ENCODE results near the gene NEDD4L. TPM values are rescaled to one million over a fixed set of nuclear protein-coding genes. Genes with fewer than 3 reads are reported as not detected.

NEDD4L gene
- total RNA-seq, 1 donor from 2014 or later: 32.6 TPM

DNA sequence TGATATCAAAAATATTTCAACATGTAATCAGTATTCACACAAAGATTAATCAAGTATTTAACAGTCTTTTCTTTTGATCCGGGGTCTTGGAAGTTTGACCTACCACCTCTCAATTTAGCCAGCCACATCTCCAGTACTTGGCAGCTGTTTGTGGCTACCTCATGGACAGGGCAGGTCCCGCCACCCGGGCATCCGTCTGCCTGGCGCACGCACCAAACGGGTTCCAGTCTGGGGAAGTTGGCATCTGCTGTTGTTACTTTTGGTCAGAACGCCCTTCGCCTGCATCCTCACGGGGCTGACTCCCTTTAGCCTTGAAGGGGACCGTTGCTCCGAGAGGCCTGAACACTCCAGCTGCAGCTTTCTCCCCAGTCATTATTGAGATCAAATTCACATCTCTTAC lies 81.7 kb downstream of the NEDD4L start:
- H3K27ac Mint-ChIP-seq: no peak overlapping the region
- TF ChIP-seq, protein P1, sequence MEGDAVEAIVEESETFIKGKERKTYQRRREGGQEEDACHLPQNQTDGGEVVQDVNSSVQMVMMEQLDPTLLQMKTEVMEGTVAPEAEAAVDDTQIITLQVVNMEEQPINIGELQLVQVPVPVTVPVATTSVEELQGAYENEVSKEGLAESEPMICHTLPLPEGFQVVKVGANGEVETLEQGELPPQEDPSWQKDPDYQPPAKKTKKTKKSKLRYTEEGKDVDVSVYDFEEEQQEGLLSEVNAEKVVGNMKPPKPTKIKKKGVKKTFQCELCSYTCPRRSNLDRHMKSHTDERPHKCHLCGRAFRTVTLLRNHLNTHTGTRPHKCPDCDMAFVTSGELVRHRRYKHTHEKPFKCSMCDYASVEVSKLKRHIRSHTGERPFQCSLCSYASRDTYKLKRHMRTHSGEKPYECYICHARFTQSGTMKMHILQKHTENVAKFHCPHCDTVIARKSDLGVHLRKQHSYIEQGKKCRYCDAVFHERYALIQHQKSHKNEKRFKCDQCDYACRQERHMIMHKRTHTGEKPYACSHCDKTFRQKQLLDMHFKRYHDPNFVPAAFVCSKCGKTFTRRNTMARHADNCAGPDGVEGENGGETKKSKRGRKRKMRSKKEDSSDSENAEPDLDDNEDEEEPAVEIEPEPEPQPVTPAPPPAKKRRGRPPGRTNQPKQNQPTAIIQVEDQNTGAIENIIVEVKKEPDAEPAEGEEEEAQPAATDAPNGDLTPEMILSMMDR (IDR thresholded peaks at IDR 0.05): no peak
- ChIA-PET POLR2A (no interaction called here), CTCF (interaction anchor here (0.6 to 5.1 kb wide), 6 partner anchors 8 to 167 kb away, joined by 3 to 82 read pairs (median 4); no protein-coding TSS in a partner anchor)
- ATAC-seq (ENCODE audit: low read depth) (no peak), DNase-seq (no peak)
- H3K4me1 Mint-ChIP-seq: no peaks in the 10 kb centered on the region
- no peaks in the 10 kb centered on the region for H3K36me3 Mint-ChIP-seq (ENCODE audit: low read depth)
- no peaks in the 10 kb centered on the region for H3K27me3 Mint-ChIP-seq
- no peaks in the 10 kb centered on the region for H3K9me3 Mint-ChIP-seq
- intact Hi-C loops (cut with micrococcal nuclease): no loop called here
- H3K4me3 Mint-ChIP-seq: no peak overlapping the region

DNA sequence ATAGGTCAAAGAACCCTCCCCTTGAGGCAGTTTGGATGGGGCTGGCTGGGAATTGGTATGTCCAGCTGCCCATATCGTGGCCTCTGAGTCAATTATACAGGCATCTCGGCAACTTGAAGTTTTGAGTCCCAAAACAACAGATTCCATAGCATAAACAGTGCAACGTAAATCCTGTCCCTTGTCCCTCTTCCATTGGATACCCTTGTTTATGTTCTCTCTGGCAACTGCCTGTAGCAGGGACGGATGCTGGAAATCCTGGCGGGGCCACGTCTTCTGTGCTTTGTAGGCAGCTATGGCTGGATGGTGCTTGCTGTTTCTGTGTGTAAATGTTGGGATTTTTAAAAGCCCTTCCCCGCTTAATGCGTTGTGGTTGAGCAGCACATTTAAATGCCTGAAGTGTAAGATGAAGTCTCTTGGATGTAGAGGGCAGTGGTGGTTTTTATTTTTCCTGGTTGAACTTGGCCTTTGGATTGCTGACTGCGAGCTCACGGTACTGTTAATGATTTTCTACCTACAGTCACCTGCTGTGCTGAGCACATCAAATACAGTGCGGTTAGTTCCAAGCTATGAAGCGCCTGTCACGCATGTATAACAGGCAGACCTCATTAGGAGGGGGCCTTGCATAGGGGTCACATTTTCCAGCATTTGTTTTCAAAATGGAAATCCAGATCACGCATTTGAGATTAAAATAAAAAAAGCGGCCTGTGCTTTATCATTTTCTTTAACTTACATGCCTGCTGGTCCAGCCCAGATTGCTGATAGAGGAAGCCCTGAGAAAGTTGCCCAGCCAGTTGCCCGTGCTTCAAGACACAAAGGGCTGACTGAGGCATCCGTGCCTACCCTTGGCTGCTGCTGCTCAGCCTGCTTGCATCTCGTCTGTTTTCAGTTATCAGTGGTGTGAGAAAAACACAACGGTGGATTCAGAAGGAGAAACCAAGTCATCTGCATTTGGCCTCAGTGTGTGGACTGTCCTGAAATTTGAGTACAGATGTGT lies 84.7 kb downstream of the NEDD4L start:
- H3K27ac Mint-ChIP-seq: no peak overlapping the region
- no peaks in the 10 kb centered on the region for H3K4me1 Mint-ChIP-seq
- no peaks in the 10 kb centered on the region for H3K36me3 Mint-ChIP-seq (ENCODE audit: low read depth)
- H3K27me3 Mint-ChIP-seq: no peaks in the 10 kb centered on the region
- H3K4me3 Mint-ChIP-seq: no peak overlapping the region
- no peaks in the 10 kb centered on the region for H3K9me3 Mint-ChIP-seq
- ChIA-PET CTCF (no interaction called here), POLR2A (no interaction called here)
- TF ChIP-seq, protein P1 (IDR thresholded peaks at IDR 0.05): no peak
- DNase-seq (no peak), ATAC-seq (ENCODE audit: low read depth) (no peak)
- intact Hi-C loops (cut with micrococcal nuclease): no loop called here

DNA sequence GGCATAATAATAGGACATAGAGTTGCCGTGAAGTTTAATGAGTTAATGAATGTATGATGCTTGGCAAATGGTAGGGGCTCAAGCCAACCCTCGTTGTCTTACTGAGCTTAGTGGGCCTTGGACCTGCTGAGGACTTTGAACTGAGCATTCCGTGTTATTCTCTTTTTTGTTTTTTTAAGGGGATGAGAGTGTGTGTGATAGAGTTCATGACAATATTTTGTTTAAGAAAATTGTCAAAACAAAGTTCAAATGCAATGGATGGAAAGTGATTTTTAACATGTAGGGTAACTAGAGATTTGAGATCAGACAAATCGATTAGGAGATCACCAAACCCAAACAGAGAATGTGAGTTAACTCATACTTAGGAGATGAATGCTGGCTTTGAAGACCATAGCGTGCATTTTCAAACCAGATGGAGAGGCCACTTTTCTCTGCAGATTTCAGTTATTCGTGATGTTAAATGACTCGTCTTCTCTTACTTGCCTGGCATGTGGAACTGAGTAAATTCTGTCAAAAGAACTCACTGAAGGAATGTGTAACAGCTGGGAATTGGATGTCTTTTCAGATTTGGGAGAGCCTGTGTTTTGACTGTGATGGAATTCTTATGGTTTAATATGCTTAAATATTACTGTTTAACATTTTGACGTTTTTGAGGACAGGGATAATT lies 88.7 kb downstream of the NEDD4L start:
- Mint-ChIP-seq H3K4me1 (peaks cover 11% of the 10 kb centered on the region), H3K36me3 (ENCODE audit: low read depth) (no peaks in the 10 kb centered on the region), H3K27me3 (no peaks in the 10 kb centered on the region), H3K9me3 (no peaks in the 10 kb centered on the region), H3K4me3 (no peak overlapping the region), H3K27ac (no peak overlapping the region)
- POLR2A ChIA-PET: no interaction called here
- no peak for ATAC-seq (ENCODE audit: low read depth)
- DNase-seq: no peak
- TF ChIP-seq, protein P1 (IDR thresholded peaks at IDR 0.05): no peak
- CTCF ChIA-PET: interaction anchor here (1.2 to 2.2 kb wide), 3 partner anchors 11 to 174 kb away, joined by 4 to 9 read pairs (median 7); no protein-coding TSS in a partner anchor
- intact Hi-C loops (cut with micrococcal nuclease): loop anchor here (10.0 kb wide), 1 partner anchor 1388 kb away; no protein-coding TSS in a partner anchor

GRCh38 chr18:58135183-58135641 lies 91.2 kb downstream of the NEDD4L start:
- H3K27ac Mint-ChIP-seq: no peak overlapping the region
- POLR2A ChIA-PET: interaction anchor here (1.6 kb wide), 1 partner anchor 120 kb away, joined by 4 read pairs; no protein-coding TSS in a partner anchor
- ATAC-seq (ENCODE audit: low read depth) (no peak), DNase-seq (no peak)
- peaks cover 28% of the 10 kb centered on the region for H3K4me1 Mint-ChIP-seq
- no peaks in the 10 kb centered on the region for H3K9me3 Mint-ChIP-seq
- H3K36me3 Mint-ChIP-seq (ENCODE audit: low read depth): no peaks in the 10 kb centered on the region
- TF ChIP-seq, protein P1 (IDR thresholded peaks at IDR 0.05): no peak
- CTCF ChIA-PET: interaction anchor here (0.6 to 3.1 kb wide), 16 partner anchors 9 to 271 kb away, joined by 3 to 18 read pairs (median 6); partner anchors contain the start of gene NEDD4L
- H3K27me3 Mint-ChIP-seq: no peaks in the 10 kb centered on the region
- intact Hi-C loops (cut with micrococcal nuclease): loop anchor here (1.0 to 10.0 kb wide), 6 partner anchors 92 to 1390 kb away; partner anchors contain the start of gene NARS1
- peak overlapping the region; percentile 52 for H3K4me3 Mint-ChIP-seq

Data from activated B cell treated with CpG ODN at 0.5 μM for 24 hours (primary cell).